ENCODE measurements around the gene RAVER1. TPM values are rescaled to one million over a fixed set of nuclear protein-coding genes. Genes with fewer than 3 reads are reported as not detected.

Gene RAVER1
- total RNA-seq, 1 donor from 2014 or later = 51.8 TPM

DNA sequence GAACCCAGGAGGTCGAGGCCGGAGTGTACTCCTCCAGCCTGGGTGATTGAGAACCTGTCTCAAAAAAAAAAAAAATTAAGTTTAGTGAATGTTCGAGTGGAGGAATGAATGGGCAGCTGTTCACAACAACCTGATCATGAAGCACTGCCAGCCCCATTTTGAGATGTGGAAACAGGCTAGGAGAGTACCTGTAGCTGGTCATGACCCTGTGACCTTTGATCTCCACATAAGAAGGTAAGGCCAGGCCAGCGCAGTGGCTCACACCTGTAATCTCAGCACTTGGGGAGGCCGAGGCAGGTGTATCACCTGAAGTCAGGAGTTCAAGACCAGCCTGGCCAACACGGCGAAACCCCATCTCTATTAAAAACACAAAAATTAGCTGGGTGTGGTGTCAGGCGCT lies 7.6 kb downstream of the RAVER1 start:
- no peaks in the 10 kb centered on the region for H3K9me3 ChIP-seq
- intact Hi-C loops (cut with DNase I) = no loop called here
- H3K4me3 ChIP-seq = no peak overlapping the region
- H3K27ac ChIP-seq = no peak overlapping the region
- DNase-seq (ENCODE audit: low spot score in 2 of 2) = no peak
- TF ChIP-seq, protein P1, sequence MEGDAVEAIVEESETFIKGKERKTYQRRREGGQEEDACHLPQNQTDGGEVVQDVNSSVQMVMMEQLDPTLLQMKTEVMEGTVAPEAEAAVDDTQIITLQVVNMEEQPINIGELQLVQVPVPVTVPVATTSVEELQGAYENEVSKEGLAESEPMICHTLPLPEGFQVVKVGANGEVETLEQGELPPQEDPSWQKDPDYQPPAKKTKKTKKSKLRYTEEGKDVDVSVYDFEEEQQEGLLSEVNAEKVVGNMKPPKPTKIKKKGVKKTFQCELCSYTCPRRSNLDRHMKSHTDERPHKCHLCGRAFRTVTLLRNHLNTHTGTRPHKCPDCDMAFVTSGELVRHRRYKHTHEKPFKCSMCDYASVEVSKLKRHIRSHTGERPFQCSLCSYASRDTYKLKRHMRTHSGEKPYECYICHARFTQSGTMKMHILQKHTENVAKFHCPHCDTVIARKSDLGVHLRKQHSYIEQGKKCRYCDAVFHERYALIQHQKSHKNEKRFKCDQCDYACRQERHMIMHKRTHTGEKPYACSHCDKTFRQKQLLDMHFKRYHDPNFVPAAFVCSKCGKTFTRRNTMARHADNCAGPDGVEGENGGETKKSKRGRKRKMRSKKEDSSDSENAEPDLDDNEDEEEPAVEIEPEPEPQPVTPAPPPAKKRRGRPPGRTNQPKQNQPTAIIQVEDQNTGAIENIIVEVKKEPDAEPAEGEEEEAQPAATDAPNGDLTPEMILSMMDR (IDR thresholded peaks at IDR 0.05) = no peak
- H3K27me3 ChIP-seq = no peaks in the 10 kb centered on the region
- H3K4me1 ChIP-seq = no peaks in the 10 kb centered on the region
- H3K36me3 ChIP-seq = peaks cover 92 to 97% of the 10 kb centered on the region in 2 donors

DNA sequence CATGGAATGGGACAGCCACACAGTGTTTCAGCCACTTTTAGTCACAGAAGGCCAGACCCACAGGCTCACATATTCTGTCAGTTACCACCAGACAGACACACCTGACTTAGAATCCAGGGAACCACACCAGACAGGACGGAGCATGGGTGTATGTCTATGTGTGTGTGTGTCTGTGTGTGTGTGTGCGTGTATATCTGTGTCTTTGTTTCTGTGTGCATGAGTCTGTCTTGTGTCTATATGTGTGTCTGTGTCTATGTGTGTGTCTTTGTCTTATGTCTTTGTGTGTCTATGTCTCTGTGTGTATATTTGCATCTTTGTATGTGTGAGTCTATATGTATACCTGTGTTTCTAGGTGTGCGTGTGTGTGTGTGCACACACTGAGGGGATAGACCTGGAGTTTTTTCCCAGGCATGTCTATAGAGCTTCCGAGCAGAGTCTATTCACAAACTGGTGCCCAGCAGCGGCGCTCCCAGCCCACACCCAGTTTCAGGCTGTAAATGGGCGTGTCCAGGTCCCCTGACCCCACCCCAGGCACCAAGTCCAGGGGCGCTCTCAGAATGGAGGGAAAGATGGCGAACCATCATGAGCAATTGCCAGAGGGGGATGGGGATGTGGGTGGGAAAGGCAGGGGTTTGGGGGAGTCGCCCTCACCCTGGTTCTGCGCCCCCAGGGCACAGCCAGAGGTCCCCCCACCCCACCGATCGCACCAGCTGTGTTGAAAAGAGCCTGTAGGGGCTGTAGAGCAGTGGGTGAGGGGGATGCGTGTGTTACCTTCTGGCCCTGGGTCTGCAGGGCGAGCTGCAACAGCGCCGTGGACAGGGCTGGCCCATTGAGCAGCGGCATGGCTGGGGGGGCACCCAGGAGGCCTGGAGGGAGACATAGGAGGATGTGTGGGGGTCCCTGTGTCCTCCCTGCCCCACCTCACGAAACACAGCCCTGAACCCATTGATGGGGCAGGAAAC lies 11.2 kb downstream of the RAVER1 start:
- Histone ChIP-seq H3K4me3 (no peak overlapping the region), H3K27ac (no peak overlapping the region), H3K36me3 (peaks cover 93 to 98% of the 10 kb centered on the region in 2 donors), H3K27me3 (no peaks in the 10 kb centered on the region), H3K4me1 (no peaks in the 10 kb centered on the region), H3K9me3 (no peaks in the 10 kb centered on the region)
- DNase-seq (ENCODE audit: low spot score in 2 of 2) = no peak
- intact Hi-C loops (cut with DNase I) = no loop called here
- TF ChIP-seq, protein P1 (IDR thresholded peaks at IDR 0.05) = no peak

DNA sequence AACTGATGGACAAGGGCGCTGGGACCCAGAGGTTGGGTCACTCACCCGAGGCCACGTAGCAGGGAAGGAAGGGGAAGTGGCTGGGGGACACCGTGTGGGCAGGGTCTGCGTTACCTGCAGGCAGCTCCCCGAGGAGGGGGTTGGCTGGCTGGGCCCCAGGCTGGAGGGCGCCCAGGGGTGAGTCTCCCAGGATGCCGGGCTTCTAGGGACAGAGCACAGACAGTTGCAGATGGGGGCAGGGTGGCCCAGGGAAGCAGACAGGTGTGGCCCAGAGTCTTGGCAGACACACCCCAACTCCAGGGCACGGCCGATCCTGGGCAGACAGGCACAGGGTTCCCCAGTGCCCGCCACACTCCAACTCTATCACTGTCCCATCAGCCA lies 11.9 kb downstream of the RAVER1 start:
- H3K27me3 ChIP-seq = no peaks in the 10 kb centered on the region
- H3K36me3 ChIP-seq = peaks cover 87 to 97% of the 10 kb centered on the region in 2 donors
- TF ChIP-seq, protein P1 (IDR thresholded peaks at IDR 0.05) = no peak
- no peak for DNase-seq (ENCODE audit: low spot score in 2 of 2)
- no peak overlapping the region for H3K4me3 ChIP-seq
- H3K27ac ChIP-seq = no peak overlapping the region
- H3K4me1 ChIP-seq = no peaks in the 10 kb centered on the region
- no peaks in the 10 kb centered on the region for H3K9me3 ChIP-seq
- intact Hi-C loops (cut with DNase I) = no loop called here

DNA sequence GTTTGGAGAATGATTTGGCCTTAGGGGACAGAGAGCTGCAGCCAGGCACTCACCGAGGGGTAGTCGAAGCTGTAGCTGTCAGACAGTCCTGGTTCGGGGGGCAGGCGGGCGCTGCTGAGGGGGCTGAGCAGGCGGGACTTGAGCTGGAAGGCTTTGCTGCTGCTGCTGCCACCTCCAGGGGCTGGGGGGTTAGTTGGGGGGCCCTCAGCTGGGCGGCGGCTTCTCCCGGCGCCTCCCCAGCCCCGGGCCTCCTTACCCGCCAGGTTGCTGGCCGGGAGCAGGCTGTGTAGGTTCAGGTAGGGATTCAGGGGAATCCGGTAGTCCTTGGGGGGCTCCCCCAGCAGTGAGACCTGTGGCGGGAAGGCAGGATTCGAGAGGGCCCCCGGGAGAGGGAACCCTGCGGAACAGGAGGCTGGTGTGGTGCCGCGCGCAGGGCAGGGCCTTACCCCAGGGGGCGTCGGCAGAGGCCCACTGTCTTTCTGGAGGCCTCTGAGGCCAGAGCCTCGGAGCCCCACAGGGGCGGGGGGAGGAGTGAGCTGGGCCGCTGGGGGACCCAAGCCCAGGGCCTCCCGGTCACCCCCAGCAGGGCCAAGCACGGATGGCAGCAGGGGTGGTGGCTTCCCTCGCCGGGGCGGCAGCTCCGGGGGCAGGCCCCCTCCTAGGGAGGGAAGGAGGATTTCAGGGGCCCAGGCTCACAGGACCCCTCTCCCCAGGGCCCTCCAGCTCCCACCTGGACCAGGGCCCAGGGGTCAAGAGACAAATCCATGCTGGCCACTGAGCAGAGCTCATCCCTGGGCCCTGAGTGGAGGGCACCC lies 12.5 kb downstream of the RAVER1 start:
- Histone ChIP-seq H3K4me1 (peaks cover 0 to 3% of the 10 kb centered on the region in 2 donors), H3K27me3 (no peaks in the 10 kb centered on the region), H3K27ac (no peak overlapping the region), H3K9me3 (no peaks in the 10 kb centered on the region), H3K36me3 (peaks cover 81 to 91% of the 10 kb centered on the region in 2 donors), H3K4me3 (no peak overlapping the region)
- TF ChIP-seq, protein P1 (IDR thresholded peaks at IDR 0.05) = no peak
- intact Hi-C loops (cut with DNase I) = no loop called here
- DNase-seq (ENCODE audit: low spot score in 2 of 2) = no peak

DNA sequence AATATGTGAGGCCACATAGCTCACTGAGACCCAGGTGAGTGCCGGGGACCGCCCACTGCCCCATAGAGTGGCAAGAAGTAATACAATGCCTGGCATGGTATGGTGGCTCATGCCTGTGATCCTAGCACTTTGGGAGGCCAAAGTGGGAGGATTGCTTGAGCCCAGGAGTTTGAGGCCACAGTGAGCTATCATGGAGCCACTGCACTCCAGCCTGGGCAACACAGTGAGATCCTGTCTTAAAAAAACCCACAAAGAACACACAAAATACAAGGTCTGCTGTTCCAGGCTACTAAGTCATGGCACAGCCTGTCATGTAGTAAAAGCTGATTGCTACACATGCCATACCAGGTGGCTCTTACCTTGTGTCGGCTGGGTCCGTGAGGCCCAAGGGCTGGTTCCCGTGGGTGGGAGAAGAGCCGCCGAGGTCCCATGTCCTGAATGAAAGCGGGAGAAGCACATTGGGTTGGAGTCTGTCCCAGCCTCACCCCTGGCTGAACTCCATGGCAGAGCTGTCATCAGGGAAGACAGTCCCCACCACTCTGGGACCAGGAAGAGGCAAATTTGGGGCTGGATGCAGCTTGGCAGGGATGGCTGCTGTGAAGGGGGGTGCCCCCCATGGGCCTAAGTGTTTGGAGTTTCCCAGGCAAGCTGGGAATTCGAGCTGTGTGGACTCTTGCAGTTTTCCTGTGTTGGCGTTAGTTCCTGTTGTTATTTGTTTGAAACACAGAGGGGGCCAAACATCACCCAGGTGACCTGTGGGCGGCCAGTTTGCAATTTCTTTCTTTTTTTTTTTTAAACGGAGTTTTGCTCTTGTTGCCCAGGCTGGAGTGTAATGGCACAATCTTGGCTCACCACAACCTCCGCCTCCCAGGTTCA lies 14.3 kb downstream of the RAVER1 start:
- Histone ChIP-seq H3K4me1 (peaks cover 0 to 6% of the 10 kb centered on the region in 2 donors), H3K9me3 (no peaks in the 10 kb centered on the region), H3K4me3 (no peak overlapping the region), H3K27ac (no peak overlapping the region), H3K36me3 (peaks cover 64 to 74% of the 10 kb centered on the region in 2 donors), H3K27me3 (no peaks in the 10 kb centered on the region)
- intact Hi-C loops (cut with DNase I) = loop anchor here (5.0 kb wide), 1 partner anchor 63 kb away; the partner anchor contains the start of gene TYK2
- TF ChIP-seq, protein P1 (IDR thresholded peaks at IDR 0.05) = no peak
- DNase-seq (ENCODE audit: low spot score in 2 of 2) = no peak
